Spleen (tissue), 11 donors: ENCODE results near the gene GPR173. TPM values are rescaled to one million over a fixed set of nuclear protein-coding genes. Genes with fewer than 3 reads are reported as not detected.

Experiments used
- DNase-seq: peaks from one replicate; pipeline ENCODE4 v3.0.0-alpha.2; 2020
- H3K27ac ChIP-seq, 8 donors: fragments of 200-600 bp; sonication (generic) in 7 of 8; 1 replicate in 4 of 8; 2 replicates in 4 of 8; pipeline versions ENCODE4 v1.5.0 to v1.8.0; 2016 to 2021; ENCODE audit warnings: inconsistent platforms in 4 of 8, mild to moderate bottlenecking in 4 of 8, moderate library complexity in 1 of 8
- H3K27me3 ChIP-seq, 7 donors: fragments of 200-600 bp; sonication (generic) in 6 of 7; replicated peaks in 1 of 7; 1 replicate in 4 of 7; 2 replicates in 3 of 7; pipeline versions ENCODE4 v1.5.0 to v1.8.0; 2016 to 2021; ENCODE audit warnings: inconsistent platforms in 3 of 7, mild to moderate bottlenecking in 1 of 7
- H3K36me3 ChIP-seq, 6 donors: fragments of 200-600 bp; sonication (generic) in 5 of 6; 1 replicate in 4 of 6; 2 replicates in 2 of 6; pipeline versions ENCODE4 v1.5.0 to v1.8.0; 2016 to 2021; ENCODE audit warnings: inconsistent platforms in 2 of 6
- H3K4me1 ChIP-seq, 6 donors: fragments of 200-600 bp; sonication (generic) in 5 of 6; 1 replicate in 3 of 6; 2 replicates in 3 of 6; pipeline versions ENCODE4 v1.5.0 to v1.8.0; 2016 to 2021; ENCODE audit warnings: inconsistent platforms in 3 of 6
- H3K4me3 ChIP-seq, 8 donors: fragments of 200-600 bp; sonication (generic) in 7 of 8; 1 replicate in 4 of 8; 2 replicates in 4 of 8; pipeline versions ENCODE4 v1.5.0 to v1.8.0; 2016 to 2021; ENCODE audit warnings: inconsistent platforms in 4 of 8, mild to moderate bottlenecking in 4 of 8, moderate library complexity in 2 of 8
- H3K9me3 ChIP-seq, 8 donors: fragments of 200-600 bp; sonication (generic) in 7 of 8; 1 replicate in 4 of 8; 2 replicates in 4 of 8; pipeline versions ENCODE4 v1.5.0 to v1.8.0; 2016 to 2021; ENCODE audit warnings: inconsistent platforms in 4 of 8
- POLR2A ChIP-seq, 3 donors: fragments of 450-650 bp; IDR thresholded peaks; one replicate each; pipeline ENCODE4 v1.5.1; 2017; ENCODE audit warnings: antibody characterized with exemption in 3 of 3, mild to moderate bottlenecking in 1 of 3
- POLR2AphosphoS5 ChIP-seq, 3 donors: sonication (generic); formaldehyde crosslinking; IDR thresholded peaks; one replicate each; pipeline ENCODE4 v1.5.1; 2017; ENCODE audit warnings: antibody characterized with exemption in 3 of 3
- WGBS, 5 donors: extraction: QIAGEN DNeasy Blood & Tissue Kit in 3 of 5; methylation state at CpG; one replicate each; pipeline versions ENCODE4 v1.1.5 to v1.1.7; 2013 to 2018; 5-methylcytosine and 5-hydroxymethylcytosine counted together
- intact Hi-C: fragments of 100-400 bp; cut with DNase I; formaldehyde crosslinking; loops from one replicate; pipeline ENCODE4 v1.15.0; 2023; ENCODE audit warnings: low total_unique reads
- polyA plus RNA-seq, 3 donors: library from polyadenylated mRNA; stranded (reverse); fragments of 200-250 nt; gene quantifications; one replicate each; pipeline ENCODE4 v1.2.1, GENCODE V29; 2013
- total RNA-seq, 7 donors: library from RNA; depleted of rRNA in 3 of 7; stranded (reverse); fragments of >200 nt in 3 of 7; fragmentation: NEBNext Ultra II Directional in 4 of 7; extraction: Animal tissue kit (Norgen Biotek cat#: 25700) in 4 of 7; gene quantifications; one replicate each; pipeline versions ENCODE4 v1.1.0 to v1.2.1, GENCODE V29; 2016 to 2021
- TF ChIP-seq, protein P1 (sequence below), 11 experiments: fragments of 200-600 bp in 7 of 11; fragments of 450-650 bp in 4 of 11; sonication (generic) in 4 of 11; IDR thresholded peaks in 8 of 11; conservative IDR thresholded peaks in 3 of 11; 1 replicate in 7 of 11; 2 replicates in 4 of 11; pipeline versions ENCODE4 v1.4.0 to v1.8.0; 2016 to 2021; ENCODE audit warnings: antibody characterized with exemption in 11 of 11, inconsistent platforms in 4 of 11, mild to moderate bottlenecking in 1 of 11
- donor health status: healthy with polysubstance abuse.
- donor health status: DM: no; HTN: no; CAD: no; lungs with moderate emphysema.
- donor health status: DM: no; HTN: no; CAD: no.
- donor health status: Bipolar disorder and iron deficiency.
- donor health status: healthy.
- donor health status: DM: no; HTN: no; CAD: no.
- donor health status: DM: yes; HTN: yes; CAD: no.

The GPR173 gene
- total and polyA plus RNA-seq, 10 donors = 0.44 to 4.4 (median 2.0) TPM

DNA sequence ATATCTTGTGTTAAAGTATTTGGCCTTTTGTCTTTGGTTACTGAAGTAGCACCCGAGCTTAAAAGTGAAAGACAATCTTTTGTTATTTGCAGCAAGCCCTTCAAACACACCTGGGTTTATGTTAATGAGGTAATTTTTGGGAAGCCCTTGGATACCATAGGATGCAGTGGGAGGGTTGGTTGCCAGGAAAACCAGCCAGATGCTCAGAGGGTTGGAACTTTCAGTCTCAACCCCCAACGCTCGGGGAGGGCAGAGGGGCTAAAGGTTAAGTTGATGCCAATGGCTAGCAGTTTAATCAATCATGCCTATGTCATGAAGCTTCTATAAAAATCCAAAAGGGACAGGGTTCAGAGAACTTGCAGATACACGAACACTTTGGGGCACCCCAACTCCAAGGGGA, 17.2 kb upstream of the GPR173 start:
- no peak overlapping the region for H3K27ac ChIP-seq
- DNase-seq = no peak
- WGBS, 5 donors = 34 to 62% (median 59%) methylated on average over 4 of the region's 4 CpGs
- no peaks in the 10 kb centered on the region for H3K9me3 ChIP-seq
- intact Hi-C loops = no loop called here
- no peak overlapping the region for H3K4me3 ChIP-seq
- H3K36me3 ChIP-seq = no peaks in the 10 kb centered on the region
- no peaks in the 10 kb centered on the region for H3K4me1 ChIP-seq
- TF ChIP-seq POLR2AphosphoS5 (IDR thresholded peaks at IDR 0.05) (no peak), POLR2A (IDR thresholded peaks at IDR 0.05) (no peak)
- TF ChIP-seq, protein P1, sequence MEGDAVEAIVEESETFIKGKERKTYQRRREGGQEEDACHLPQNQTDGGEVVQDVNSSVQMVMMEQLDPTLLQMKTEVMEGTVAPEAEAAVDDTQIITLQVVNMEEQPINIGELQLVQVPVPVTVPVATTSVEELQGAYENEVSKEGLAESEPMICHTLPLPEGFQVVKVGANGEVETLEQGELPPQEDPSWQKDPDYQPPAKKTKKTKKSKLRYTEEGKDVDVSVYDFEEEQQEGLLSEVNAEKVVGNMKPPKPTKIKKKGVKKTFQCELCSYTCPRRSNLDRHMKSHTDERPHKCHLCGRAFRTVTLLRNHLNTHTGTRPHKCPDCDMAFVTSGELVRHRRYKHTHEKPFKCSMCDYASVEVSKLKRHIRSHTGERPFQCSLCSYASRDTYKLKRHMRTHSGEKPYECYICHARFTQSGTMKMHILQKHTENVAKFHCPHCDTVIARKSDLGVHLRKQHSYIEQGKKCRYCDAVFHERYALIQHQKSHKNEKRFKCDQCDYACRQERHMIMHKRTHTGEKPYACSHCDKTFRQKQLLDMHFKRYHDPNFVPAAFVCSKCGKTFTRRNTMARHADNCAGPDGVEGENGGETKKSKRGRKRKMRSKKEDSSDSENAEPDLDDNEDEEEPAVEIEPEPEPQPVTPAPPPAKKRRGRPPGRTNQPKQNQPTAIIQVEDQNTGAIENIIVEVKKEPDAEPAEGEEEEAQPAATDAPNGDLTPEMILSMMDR (IDR thresholded peaks at IDR 0.05 in 8 of 11, conservative IDR thresholded peaks at IDR 0.05 in 3 of 11) = no peak
- H3K27me3 ChIP-seq = peaks cover 0 to 26% (median 0%) of the 10 kb centered on the region in 7 donors

DNA sequence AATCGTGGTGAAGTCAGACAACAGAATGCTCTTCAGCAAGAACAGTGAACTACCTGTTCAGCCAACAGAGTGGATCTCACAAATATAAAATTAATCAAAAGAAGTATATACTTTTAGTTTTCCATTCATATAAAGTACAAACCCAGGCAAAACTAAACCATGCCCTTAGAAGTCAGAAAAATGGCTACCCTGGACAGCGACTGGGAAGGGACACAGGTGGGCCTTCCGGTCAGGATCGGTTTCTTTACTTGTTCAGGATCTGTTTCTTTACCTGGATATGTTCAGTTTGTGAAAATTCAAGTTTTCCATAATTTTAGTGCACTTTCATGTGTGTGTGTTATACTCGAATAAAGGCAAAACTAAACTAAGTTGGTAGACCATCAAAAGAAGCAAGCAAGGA, 12.4 kb upstream of the GPR173 start:
- H3K27ac ChIP-seq = no peak overlapping the region
- H3K4me1 ChIP-seq = no peaks in the 10 kb centered on the region
- no peak overlapping the region for H3K4me3 ChIP-seq
- peaks cover 0 to 32% (median 0%) of the 10 kb centered on the region in 7 donors for H3K27me3 ChIP-seq
- intact Hi-C loops = no loop called here
- DNase-seq = no peak
- TF ChIP-seq POLR2A (IDR thresholded peaks at IDR 0.05) = no peak
- no peak for TF ChIP-seq POLR2AphosphoS5 (IDR thresholded peaks at IDR 0.05)
- TF ChIP-seq, protein P1 (IDR thresholded peaks at IDR 0.05 in 8 of 11, conservative IDR thresholded peaks at IDR 0.05 in 3 of 11) = no peak
- H3K36me3 ChIP-seq = no peaks in the 10 kb centered on the region
- 57 to 79% (median 77%) methylated on average over 5 of the region's 5 CpGs for WGBS, 5 donors
- no peaks in the 10 kb centered on the region for H3K9me3 ChIP-seq

- H3K36me3 ChIP-seq = no peaks in the 10 kb centered on the region
- H3K9me3 ChIP-seq = no peaks in the 10 kb centered on the region
- H3K27me3 ChIP-seq = peaks cover 0 to 35% (median 0%) of the 10 kb centered on the region in 7 donors
- WGBS, 5 donors = 58 to 85% (median 77%) methylated on average over 4 of the region's 4 CpGs
- intact Hi-C loops = no loop called here
- no peaks in the 10 kb centered on the region for H3K4me1 ChIP-seq
- no peak overlapping the region for H3K4me3 ChIP-seq
- TF ChIP-seq POLR2A (IDR thresholded peaks at IDR 0.05) (no peak), POLR2AphosphoS5 (IDR thresholded peaks at IDR 0.05) (no peak)
- TF ChIP-seq, protein P1 (IDR thresholded peaks at IDR 0.05 in 8 of 11, conservative IDR thresholded peaks at IDR 0.05 in 3 of 11) = no peak
- DNase-seq = no peak
- no peak overlapping the region for H3K27ac ChIP-seq
Observed at GRCh38 chrX:53039236-53039635, 9.4 kb upstream of the GPR173 start.

DNA sequence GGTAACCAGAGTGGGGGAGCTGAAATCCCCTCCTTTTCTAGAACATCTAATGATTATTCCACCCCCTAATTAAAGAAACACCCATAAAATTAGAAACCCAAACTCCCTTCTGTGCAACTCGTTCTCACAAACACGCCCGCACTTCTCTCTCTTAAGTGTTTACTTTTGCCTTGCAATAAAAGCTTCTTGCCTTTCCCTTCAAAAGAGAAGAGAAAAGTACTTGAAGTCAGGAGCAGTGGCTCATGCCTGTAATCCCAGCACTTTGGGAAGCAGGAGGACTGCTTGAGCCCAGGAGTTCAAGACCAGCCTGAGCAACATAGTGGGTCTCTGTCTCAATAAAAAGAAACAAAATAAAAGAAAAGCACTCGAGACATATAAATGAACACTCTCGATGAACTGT, 3.6 kb upstream of the GPR173 start:
- peaks cover 0 to 27% (median 0%) of the 10 kb centered on the region in 7 donors for H3K27me3 ChIP-seq
- H3K4me1 ChIP-seq = no peaks in the 10 kb centered on the region
- DNase-seq = no peak

More for the DNA sequence above, 3.6 kb upstream of the GPR173 start:
- TF ChIP-seq, protein P1 (IDR thresholded peaks at IDR 0.05 in 8 of 11, conservative IDR thresholded peaks at IDR 0.05 in 3 of 11) = no peak
- TF ChIP-seq POLR2A (IDR thresholded peaks at IDR 0.05) (no peak), POLR2AphosphoS5 (IDR thresholded peaks at IDR 0.05) (no peak)
- Histone ChIP-seq H3K36me3 (no peaks in the 10 kb centered on the region), H3K27ac (no peak overlapping the region), H3K4me3 (no peak overlapping the region), H3K9me3 (no peaks in the 10 kb centered on the region)
- 76 to 95% (median 90%) methylated on average over 5 of the region's 5 CpGs for WGBS, 5 donors
- intact Hi-C loops = no loop called here
